HL-60 (cell line): ENCODE data around the gene TTLL7.

ENCODE experiments used
- DNase-seq, 2 experiments: peaks; one replicate each; pipeline ENCODE4 v3.0.0-alpha.2; 2010 to 2020; ENCODE audit warnings: low read depth in 1 of 2, low spot score in 1 of 2
- H3K27ac ChIP-seq: fragments of 250-450 bp; sonication (Bioruptor Pico); replicated peaks from 2 replicates; pipeline ENCODE4 v1.5.1; 2020; ENCODE audit warnings: mild to moderate bottlenecking, moderate library complexity
- H3K27me3 ChIP-seq: fragments of 250-450 bp; sonication (Bioruptor Pico); 2 replicates; pipeline ENCODE4 v1.5.1; 2021; ENCODE audit warnings: mild to moderate bottlenecking, moderate library complexity; ENCODE audit not compliant: insufficient read depth, poor library complexity, severe bottlenecking
- H3K4me3 ChIP-seq: replicated peaks from 2 replicates; pipeline ENCODE4 v1.5.1; 2011; ENCODE audit warnings: mild to moderate bottlenecking, control low read depth, low read length; ENCODE audit not compliant: insufficient read depth
- CTCF ChIP-seq: IDR thresholded peaks from one replicate; pipeline ENCODE4 v1.5.1; 2011; ENCODE audit warnings: low read length, control low read depth, inconsistent platforms; ENCODE audit not compliant: insufficient read depth
- GABPA ChIP-seq: IDR thresholded peaks from 2 replicates; pipeline ENCODE4 v1.6.1; 2012; ENCODE audit warnings: low read depth
- POLR2AphosphoS5 ChIP-seq: IDR thresholded peaks from 2 replicates; pipeline ENCODE4 v1.6.1; 2012; ENCODE audit warnings: low read depth
- REST ChIP-seq: IDR thresholded peaks from 2 replicates; pipeline ENCODE4 v1.6.1; 2012; ENCODE audit warnings: low read depth; ENCODE audit not compliant: insufficient replicate concordance
- SPI1 ChIP-seq: IDR thresholded peaks from 2 replicates; pipeline ENCODE4 v1.6.1; 2012; ENCODE audit warnings: low read depth, mild to moderate bottlenecking, borderline replicate concordance
- long read RNA-seq: library from polyadenylated mRNA; unstranded; transcript quantifications from one replicate; pipeline ENCODE4 v2.0.0, GENCODE V29; 2020

Gene TTLL7
- long read RNA-seq, result 0 reads

GRCh38 chr1:83998498-83999315, at the start of gene TTLL7:
TTLL7 (minus strand) TSS chr1:83999132; CDS start chr1:83952211, 46,921 bp downstream.
- TF ChIP-seq GABPA, result no peak
- no peak for TF ChIP-seq POLR2AphosphoS5
- no peak for TF ChIP-seq REST
- TF ChIP-seq CTCF, result no peak
- no peak for TF ChIP-seq SPI1
- H3K4me3 ChIP-seq, result peak within 1 kb of the TSS; percentile 52
- H3K27me3 ChIP-seq, result peaks cover 40% of the 10 kb centered on the region
- 0 out of 2 replicates have a peak within 1 kb of the TSS, but pooled peaks have one; percentile 48 for H3K27ac ChIP-seq
- DNase-seq, result peak; percentile 17 to 52

GRCh38 chr1:84042461-84042860, 43.5 kb upstream of the TTLL7 start:
- TF ChIP-seq CTCF, result no peak
- no peak for TF ChIP-seq SPI1
- no peak for DNase-seq
- Histone ChIP-seq H3K27me3 (no peaks in the 10 kb centered on the region), H3K4me3 (no peak overlapping the region), H3K27ac (no peak overlapping the region)

- H3K27me3 ChIP-seq, result no peaks in the 10 kb centered on the region
- H3K27ac ChIP-seq, result no peak overlapping the region
- no peak for DNase-seq
- TF ChIP-seq SPI1, result no peak
- TF ChIP-seq CTCF, result no peak
- no peak for TF ChIP-seq GABPA
- no peak for TF ChIP-seq REST
- TF ChIP-seq POLR2AphosphoS5, result no peak
- no peak overlapping the region for H3K4me3 ChIP-seq
These were observed 39.1 kb upstream of the TTLL7 start for GRCh38 chr1:84037758-84038611.
